Measurements from ENCODE around the gene KRTAP10-8. TPM values are rescaled to one million over a fixed set of nuclear protein-coding genes. Genes with fewer than 3 reads are reported as not detected.
A peak's percentile ranks its signal among the peaks of the same experiment; 100 is the strongest.
"Not testable (repeated sequence)": the region's sequence is repeated elsewhere in the genome, so short reads cannot be mapped to it uniquely, and the experiment has no call there.

Gene KRTAP10-8
- total RNA-seq (2014; rRNA removed; shearing (Covaris generic)): not detected in 2 replicates

- DNase-seq (ENCODE audit: low spot score): peak; percentile 1
- in situ Hi-C loops (cut with HindIII; ENCODE audit: low sequenced_read_pairs): no loop called here
Observed at GRCh38 chr21:44612029-44612486, at the start of gene KRTAP10-8. TSS of gene KRTAP10-8 (plus strand) at chr21:44612079. CDS start at chr21:44612101, 22 bp downstream.

- in situ Hi-C loops (cut with HindIII; ENCODE audit: low sequenced_read_pairs): no loop called here
- DNase-seq (ENCODE audit: low spot score): no peak
Observed at GRCh38 chr21:44564099-44564498, 47.8 kb upstream of the KRTAP10-8 start.

- no peak for DNase-seq (ENCODE audit: low spot score)
- in situ Hi-C loops (cut with HindIII; ENCODE audit: low sequenced_read_pairs): no loop called here
Observed at GRCh38 chr21:44564886-44565598, 46.8 kb upstream of the KRTAP10-8 start.

- no peak for DNase-seq (ENCODE audit: low spot score)
Observed at GRCh38 chr21:44566403-44566802, 45.5 kb upstream of the KRTAP10-8 start.

GRCh38 chr21:44567481-44568171 lies 44.3 kb upstream of the KRTAP10-8 start:
- DNase-seq (ENCODE audit: low spot score): no peak
- in situ Hi-C loops (cut with HindIII; ENCODE audit: low sequenced_read_pairs): no loop called here

More at GRCh38 chr21:44566403-44566802, 45.5 kb upstream of the KRTAP10-8 start:
- in situ Hi-C loops (cut with HindIII; ENCODE audit: low sequenced_read_pairs): no loop called here

GRCh38 chr21:44568261-44568660 lies 43.6 kb upstream of the KRTAP10-8 start:
- in situ Hi-C loops (cut with HindIII; ENCODE audit: low sequenced_read_pairs): no loop called here
- DNase-seq (ENCODE audit: low spot score): no peak

GRCh38 chr21:44568667-44569556 lies 43.0 kb upstream of the KRTAP10-8 start:
- no peak for DNase-seq (ENCODE audit: low spot score)
- in situ Hi-C loops (cut with HindIII; ENCODE audit: low sequenced_read_pairs): no loop called here

GRCh38 chr21:44569861-44570517 lies 41.9 kb upstream of the KRTAP10-8 start:
- DNase-seq (ENCODE audit: low spot score): no peak
- in situ Hi-C loops (cut with HindIII; ENCODE audit: low sequenced_read_pairs): no loop called here

GRCh38 chr21:44571296-44571695 lies 40.6 kb upstream of the KRTAP10-8 start:
- in situ Hi-C loops (cut with HindIII; ENCODE audit: low sequenced_read_pairs): no loop called here
- no peak for DNase-seq (ENCODE audit: low spot score)

GRCh38 chr21:44571844-44572782 lies 39.8 kb upstream of the KRTAP10-8 start:
- no peak for DNase-seq (ENCODE audit: low spot score)
- in situ Hi-C loops (cut with HindIII; ENCODE audit: low sequenced_read_pairs): no loop called here

GRCh38 chr21:44572959-44573583 lies 38.8 kb upstream of the KRTAP10-8 start:
- in situ Hi-C loops (cut with HindIII; ENCODE audit: low sequenced_read_pairs): no loop called here
- no peak for DNase-seq (ENCODE audit: low spot score)

GRCh38 chr21:44573630-44574456 lies 38.0 kb upstream of the KRTAP10-8 start, which contains the start of gene KRTAP10-4:
TSS of gene KRTAP10-4 (plus strand) at chr21:44573729. CDS start at chr21:44573759, 30 bp downstream.
- in situ Hi-C loops (cut with HindIII; ENCODE audit: low sequenced_read_pairs); DNase-seq (ENCODE audit: low spot score): not testable (repeated sequence)

GRCh38 chr21:44574457-44575306 lies 37.2 kb upstream of the KRTAP10-8 start:
- in situ Hi-C loops (cut with HindIII; ENCODE audit: low sequenced_read_pairs): no loop called here
- peak; percentile 4 for DNase-seq (ENCODE audit: low spot score)

- in situ Hi-C loops (cut with HindIII; ENCODE audit: low sequenced_read_pairs): no loop called here
- no peak for DNase-seq (ENCODE audit: low spot score)
Observed at GRCh38 chr21:44575307-44576024, 36.4 kb upstream of the KRTAP10-8 start.

GRCh38 chr21:44576025-44576420 lies 35.9 kb upstream of the KRTAP10-8 start:
- DNase-seq (ENCODE audit: low spot score): no peak
- in situ Hi-C loops (cut with HindIII; ENCODE audit: low sequenced_read_pairs): no loop called here

Data from G401 (cell line).